Transverse colon (tissue), 4 donors: ENCODE results near the gene CHCHD4.

Experiments
- CTCF ChIP-seq, 5 experiments: fragments of 200-600 bp in 3 of 5; fragments of 450-650 bp in 2 of 5; sonication (generic) in 3 of 5; IDR thresholded peaks; 1 replicate in 2 of 5; 2 replicates in 3 of 5; pipeline ENCODE4 v1.5.1; 2016 to 2017; ENCODE audit warnings: antibody characterized with exemption in 5 of 5, inconsistent platforms in 3 of 5, mild to moderate bottlenecking in 2 of 5, moderate library complexity in 1 of 5
- EP300 ChIP-seq: sonication (generic); formaldehyde crosslinking; IDR thresholded peaks from one replicate; pipeline ENCODE4 v1.6.1; 2017; ENCODE audit warnings: antibody characterized with exemption, low read depth
- POLR2AphosphoS5 ChIP-seq, 3 donors: sonication (generic); formaldehyde crosslinking; IDR thresholded peaks; one replicate each; pipeline ENCODE4 v1.6.1; 2016; ENCODE audit warnings: antibody characterized with exemption in 3 of 3

- no peak for TF ChIP-seq CTCF (IDR thresholded peaks at IDR 0.05)
- no peak for TF ChIP-seq EP300
- TF ChIP-seq POLR2AphosphoS5 (IDR thresholded peaks at IDR 0.05) = no peak
Measured at GRCh38 chr3:14129296-14129695, 4.6 kb upstream of the CHCHD4 start.
